Psoas muscle (tissue), 8 donors: ENCODE measurements around the gene PAX2. TPM values are rescaled to one million over a fixed set of nuclear protein-coding genes. Genes with fewer than 3 reads are reported as not detected.

Source experiments
- ATAC-seq, 4 donors: fragments of 200-7000 bp; cut with Tn5 transposase; one replicate each; pipeline ENCODE4 v1.9.1; 2020; ENCODE audit warnings: moderate library complexity in 3 of 4, mild to moderate bottlenecking in 2 of 4
- DNase-seq, 2 donors: peaks; one replicate each; pipeline ENCODE4 v3.0.0-alpha.2; 2020
- H3K27ac ChIP-seq: fragments of 200-600 bp; one replicate; pipeline ENCODE4 v1.8.0; 2022
- H3K27me3 ChIP-seq, 3 donors: fragments of 200-600 bp in 1 of 3; one replicate each; pipeline versions ENCODE4 v1.6.1 to v1.8.0; 2013 to 2022; ENCODE audit warnings: low read length in 2 of 3, mild to moderate bottlenecking in 2 of 3, moderate library complexity in 1 of 3; ENCODE audit not compliant: insufficient read depth in 3 of 3
- H3K36me3 ChIP-seq, 2 donors: fragments of 200-600 bp in 1 of 2; one replicate each; pipeline versions ENCODE4 v1.6.1 to v1.8.0; 2013 to 2022; ENCODE audit warnings: low read depth in 1 of 2, mild to moderate bottlenecking in 1 of 2, moderate library complexity in 1 of 2; ENCODE audit not compliant: insufficient read depth in 1 of 2
- H3K4me1 ChIP-seq: fragments of 200-600 bp; one replicate; pipeline ENCODE4 v1.8.0; 2022
- H3K4me3 ChIP-seq: fragments of 200-600 bp; one replicate; pipeline ENCODE4 v1.8.0; 2022; ENCODE audit warnings: mild to moderate bottlenecking
- H3K9me3 ChIP-seq: fragments of 200-600 bp; one replicate; pipeline ENCODE4 v1.8.0; 2022
- WGBS, 3 donors: extraction: QIAGEN DNeasy Blood & Tissue Kit; methylation state at CpG; one replicate each; pipeline versions ENCODE4 v1.1.6 to v1.1.7; 2013; 5-methylcytosine and 5-hydroxymethylcytosine counted together
- intact Hi-C, 2 donors: fragments of 100-400 bp; cut with DNase I; formaldehyde crosslinking; loops; one replicate each; pipeline versions ENCODE4 v1.11.0 to v1.14.2; 2022
- polyA plus RNA-seq, 3 donors: library from polyadenylated mRNA; stranded (reverse); fragments of 200-250 nt; gene quantifications; one replicate each; pipeline ENCODE4 v1.2.3, GENCODE V29; 2013
- total RNA-seq, 4 donors: library from RNA; stranded (reverse); fragmentation: NEBNext Ultra II Directional in 2 of 4; extraction: Animal tissue kit (Norgen Biotek cat#: 25700) in 2 of 4; gene quantifications; one replicate each; pipeline versions ENCODE4 v1.2.1 to v1.2.4, GENCODE V29; 2021 to 2023
- TF ChIP-seq, protein P1 (sequence below): fragments of 200-600 bp; IDR thresholded peaks from one replicate; pipeline ENCODE4 v1.8.0; 2022; ENCODE audit warnings: antibody characterized with exemption
- donor health status: healthy with polysubstance abuse.
- donor health status: DM: no; HTN: no; CAD: no; lungs with moderate emphysema.
- donor health status: Bipolar disorder and iron deficiency.
- donor health status: healthy.
- donor health status: DM: yes; HTN: yes; CAD: no.
- donor health status: DM: no; HTN: no; CAD: no.
- donor health status: DM: no; HTN: no; CAD: no.
- donor health status: DM: yes; HTN: yes; CAD: no.

The PAX2 gene
- total and polyA plus RNA-seq, 7 donors: not detected

DNA sequence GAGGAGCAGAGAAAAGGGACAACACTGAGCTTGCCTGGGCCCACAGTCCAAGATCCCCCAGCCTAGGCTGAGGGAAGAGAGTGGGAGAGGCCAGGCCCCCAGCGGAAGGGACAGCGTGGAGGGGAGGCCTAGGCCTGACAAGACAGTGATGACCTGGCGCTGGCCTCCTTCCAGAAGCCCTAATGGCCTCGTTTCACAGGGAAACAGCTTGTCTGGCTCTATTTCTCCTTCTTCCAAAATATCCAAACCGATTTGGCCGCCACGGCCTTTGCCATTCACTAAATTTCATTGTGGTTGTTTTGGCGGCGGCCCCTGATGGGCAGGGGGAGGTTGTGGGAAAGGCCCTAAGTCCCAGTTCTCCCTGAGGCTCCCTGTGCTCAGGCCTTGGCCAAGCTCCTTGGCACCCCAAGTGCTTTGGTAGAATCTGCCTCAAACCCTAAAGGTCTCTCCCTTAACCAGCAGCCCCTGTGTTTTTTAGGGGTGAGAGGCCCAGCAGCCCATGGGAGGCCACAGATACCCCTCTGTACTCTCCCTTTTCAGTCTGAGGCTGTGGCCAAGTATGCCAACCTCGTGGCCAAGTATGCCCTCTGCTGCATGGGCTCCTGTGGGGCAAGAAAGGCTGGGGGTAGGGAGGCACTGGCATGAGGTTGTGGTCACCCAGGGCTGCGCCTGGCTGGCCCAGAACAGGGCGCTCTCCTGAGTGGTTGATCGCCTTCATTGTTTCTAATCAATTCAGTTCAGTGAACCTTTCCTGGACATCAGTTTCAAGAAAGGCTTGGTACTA, 37.3 kb downstream of the PAX2 start:
- Histone ChIP-seq H3K27me3 (peaks cover 0 to 16% (median 4%) of the 10 kb centered on the region in 3 donors), H3K4me3 (no peak overlapping the region), H3K4me1 (no peaks in the 10 kb centered on the region), H3K27ac (no peak overlapping the region), H3K36me3 (no peaks in the 10 kb centered on the region), H3K9me3 (no peaks in the 10 kb centered on the region)
- TF ChIP-seq, protein P1, sequence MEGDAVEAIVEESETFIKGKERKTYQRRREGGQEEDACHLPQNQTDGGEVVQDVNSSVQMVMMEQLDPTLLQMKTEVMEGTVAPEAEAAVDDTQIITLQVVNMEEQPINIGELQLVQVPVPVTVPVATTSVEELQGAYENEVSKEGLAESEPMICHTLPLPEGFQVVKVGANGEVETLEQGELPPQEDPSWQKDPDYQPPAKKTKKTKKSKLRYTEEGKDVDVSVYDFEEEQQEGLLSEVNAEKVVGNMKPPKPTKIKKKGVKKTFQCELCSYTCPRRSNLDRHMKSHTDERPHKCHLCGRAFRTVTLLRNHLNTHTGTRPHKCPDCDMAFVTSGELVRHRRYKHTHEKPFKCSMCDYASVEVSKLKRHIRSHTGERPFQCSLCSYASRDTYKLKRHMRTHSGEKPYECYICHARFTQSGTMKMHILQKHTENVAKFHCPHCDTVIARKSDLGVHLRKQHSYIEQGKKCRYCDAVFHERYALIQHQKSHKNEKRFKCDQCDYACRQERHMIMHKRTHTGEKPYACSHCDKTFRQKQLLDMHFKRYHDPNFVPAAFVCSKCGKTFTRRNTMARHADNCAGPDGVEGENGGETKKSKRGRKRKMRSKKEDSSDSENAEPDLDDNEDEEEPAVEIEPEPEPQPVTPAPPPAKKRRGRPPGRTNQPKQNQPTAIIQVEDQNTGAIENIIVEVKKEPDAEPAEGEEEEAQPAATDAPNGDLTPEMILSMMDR: no peak
- no peak for ATAC-seq
- intact Hi-C loops: no loop called here
- DNase-seq: no peak
- 76 to 83% (median 82%) methylated on average over 13 of the region's 13 CpGs for WGBS, 3 donors

DNA sequence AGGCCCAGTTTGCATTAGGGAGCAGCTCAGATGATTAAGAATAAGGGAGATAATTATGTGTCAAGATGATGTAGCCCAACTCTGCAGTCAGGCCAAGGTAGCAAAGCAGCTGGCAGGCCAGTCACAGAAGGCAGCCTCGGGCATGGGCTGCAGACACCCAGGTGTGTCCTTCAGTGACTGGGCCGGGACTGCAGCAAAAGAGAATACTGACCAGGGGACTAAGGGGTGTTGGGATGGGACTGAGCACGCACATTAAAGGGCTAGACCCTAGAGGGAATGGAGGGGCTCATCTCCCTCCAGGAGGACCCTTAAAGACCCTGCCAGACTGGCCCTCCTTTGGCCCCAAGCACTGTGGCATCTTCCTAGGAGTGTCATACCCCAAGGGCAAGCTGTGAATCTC, 38.7 kb downstream of the PAX2 start:
- TF ChIP-seq, protein P1: no peak
- H3K4me3 ChIP-seq: no peak overlapping the region
- H3K36me3 ChIP-seq: no peaks in the 10 kb centered on the region
- no peaks in the 10 kb centered on the region for H3K9me3 ChIP-seq
- no peak overlapping the region for H3K27ac ChIP-seq
- intact Hi-C loops: no loop called here
- DNase-seq (no peak), ATAC-seq (no peak)
- whole genome bisulfite sequencing, 3 donors: 83 to 87% (median 84%) methylated on average over 3 of the region's 3 CpGs
- peaks cover 0 to 6% (median 2%) of the 10 kb centered on the region in 3 donors for H3K27me3 ChIP-seq
- H3K4me1 ChIP-seq: no peaks in the 10 kb centered on the region

DNA sequence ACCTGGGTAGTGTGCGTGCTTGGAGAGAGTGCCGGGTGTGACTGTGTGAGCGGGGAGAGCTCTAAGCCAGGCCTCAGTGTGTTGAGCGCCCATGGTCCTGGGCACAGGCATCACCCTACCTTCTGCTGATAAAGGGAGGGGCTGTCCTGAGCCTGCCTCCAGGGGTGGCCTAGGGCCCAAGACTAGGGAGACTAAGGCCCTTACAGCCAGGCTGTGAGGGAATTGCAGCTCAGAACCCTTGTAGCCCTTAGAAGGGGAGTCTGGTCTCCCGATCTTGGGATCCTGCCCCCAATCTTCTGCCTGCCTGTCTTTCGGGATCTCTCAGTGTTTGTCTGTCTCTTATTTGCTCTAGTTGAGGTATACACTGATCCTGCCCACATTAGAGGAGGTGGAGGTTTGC, 41.2 kb downstream of the PAX2 start:
- TF ChIP-seq, protein P1: no peak
- no peak overlapping the region for H3K4me3 ChIP-seq
- peaks cover 0 to 6% (median 5%) of the 10 kb centered on the region in 3 donors for H3K27me3 ChIP-seq
- 87 to 93% (median 91%) methylated on average over 6 of the region's 6 CpGs for WGBS, 3 donors
- no peak for DNase-seq
- H3K9me3 ChIP-seq: no peaks in the 10 kb centered on the region
- H3K27ac ChIP-seq: no peak overlapping the region
- H3K4me1 ChIP-seq: no peaks in the 10 kb centered on the region
- H3K36me3 ChIP-seq: no peaks in the 10 kb centered on the region
- ATAC-seq: no peak
- intact Hi-C loops: no loop called here

DNA sequence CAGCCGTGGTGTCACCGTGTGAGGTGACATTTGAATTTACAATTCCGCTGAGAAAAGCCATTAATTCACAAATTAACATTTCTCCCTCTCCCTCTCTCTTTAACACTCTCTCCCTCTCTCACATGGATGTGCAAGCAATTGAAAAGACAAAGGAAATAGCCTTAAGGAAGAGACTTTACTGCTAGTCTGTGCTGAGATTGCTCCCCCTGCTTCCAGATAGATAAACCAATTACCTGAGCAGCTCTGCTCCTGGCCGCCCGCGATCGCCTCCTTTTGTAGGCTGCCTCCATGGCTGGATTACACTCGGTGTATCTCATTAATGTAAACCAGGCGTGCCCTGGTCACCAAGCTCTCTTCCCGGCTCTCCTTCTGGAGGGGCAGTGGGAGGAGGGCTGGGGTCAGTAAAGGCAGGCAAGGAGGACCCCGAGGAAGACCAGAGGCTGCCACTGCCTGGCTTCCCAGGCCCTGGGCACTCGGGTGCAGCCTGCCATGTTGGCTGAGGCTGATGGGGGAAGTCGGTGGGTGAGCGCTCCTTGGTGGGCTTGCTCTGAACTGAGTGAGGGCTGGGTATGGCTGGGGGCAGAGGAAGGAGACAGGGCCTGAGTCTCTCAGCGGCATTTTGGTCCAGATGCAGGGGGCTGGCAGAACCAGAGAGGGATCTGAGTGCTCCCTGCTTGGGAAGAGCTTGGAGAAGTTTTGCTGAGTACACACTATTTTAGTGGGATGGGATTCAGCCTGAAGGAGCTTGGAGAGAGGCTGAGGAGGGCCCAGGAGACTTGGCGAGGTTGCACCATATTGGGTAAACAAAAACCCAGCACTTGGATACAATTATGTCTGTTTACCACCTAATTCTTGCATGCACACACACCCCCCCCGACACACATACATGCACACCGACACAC, 42.9 kb downstream of the PAX2 start:
- DNase-seq: no peak
- no peak for ATAC-seq
- Histone ChIP-seq H3K4me3 (no peak overlapping the region), H3K36me3 (no peaks in the 10 kb centered on the region), H3K27ac (no peak overlapping the region), H3K9me3 (no peaks in the 10 kb centered on the region), H3K27me3 (peaks cover 0 to 10% (median 5%) of the 10 kb centered on the region in 3 donors), H3K4me1 (no peaks in the 10 kb centered on the region)
- intact Hi-C loops: no loop called here
- TF ChIP-seq, protein P1: no peak
- 48 to 54% (median 50%) methylated on average over 18 of the region's 18 CpGs for WGBS, 3 donors
